Chondrocyte (in vitro differentiated cells): Measurements from ENCODE around the gene SMCO1. TPM values are rescaled to one million over a fixed set of nuclear protein-coding genes. Genes with fewer than 3 reads are reported as not detected.

Experiments used
- DNase-seq: peaks from one replicate; pipeline ENCODE4 v3.0.0; 2021; ENCODE audit warnings: mixed read lengths, low spot score
- H3K27ac Mint-ChIP-seq: one replicate; pipeline ENCODE4 v1.8.0; 2021; ENCODE audit warnings: mild to moderate bottlenecking, moderate library complexity, mixed read lengths; ENCODE audit not compliant: unreplicated experiment
- H3K27me3 Mint-ChIP-seq: 2 replicates; pipeline ENCODE4 v1.8.0; 2021; ENCODE audit warnings: low read depth, mixed read lengths
- H3K36me3 Mint-ChIP-seq: 2 replicates; pipeline ENCODE4 v1.8.0; 2021; ENCODE audit warnings: low read depth, mixed read lengths
- H3K4me1 Mint-ChIP-seq: 2 replicates; pipeline ENCODE4 v1.8.0; 2021; ENCODE audit warnings: low read depth, mild to moderate bottlenecking, mixed read lengths
- H3K4me3 Mint-ChIP-seq: one replicate; pipeline ENCODE4 v1.8.0; 2021; ENCODE audit warnings: mild to moderate bottlenecking, moderate library complexity, mixed read lengths; ENCODE audit not compliant: unreplicated experiment
- H3K9me3 Mint-ChIP-seq: 2 replicates; pipeline ENCODE4 v1.8.0; 2021; ENCODE audit warnings: low read depth, mixed read lengths
- CTCF ChIP-seq: fragments of 200-600 bp; sonication (generic); IDR thresholded peaks from 2 replicates; pipeline ENCODE4 v1.5.0; 2021; ENCODE audit warnings: antibody characterized with exemption, mild to moderate bottlenecking, moderate library complexity
- long read RNA-seq: library from polyadenylated mRNA; stranded (forward); transcript quantifications from one replicate; pipeline ENCODE4 v2.0.0, GENCODE V29; 2021
- total RNA-seq: library from RNA; stranded (reverse); gene quantifications from 3 replicates; pipeline ENCODE4 v1.2.1, GENCODE V29; 2021

Gene SMCO1
- not detected in 3 replicates for total RNA-seq
- long read RNA-seq = 0 reads

GRCh38 chr3:196514913-196515621 lies at the start of gene SMCO1:
Gene SMCO1, minus strand, starts transcription at chr3:196515346. Its CDS starts 137 bp downstream, at chr3:196515209.
- TF ChIP-seq CTCF = no peak
- no peaks in the 10 kb centered on the region for H3K4me1 Mint-ChIP-seq

GRCh38 chr3:196563721-196564225 lies 48.6 kb upstream of the SMCO1 start:
- Mint-ChIP-seq H3K27ac (no peak overlapping the region), H3K36me3 (peaks cover 2% of the 10 kb centered on the region), H3K9me3 (no peaks in the 10 kb centered on the region), H3K4me1 (peaks cover 20% of the 10 kb centered on the region), H3K4me3 (no peak overlapping the region), H3K27me3 (no peaks in the 10 kb centered on the region)
- DNase-seq = no peak
- TF ChIP-seq CTCF = no peak

More at GRCh38 chr3:196514913-196515621, at the start of gene SMCO1:
- H3K36me3 Mint-ChIP-seq = no peaks in the 10 kb centered on the region
- H3K4me3 Mint-ChIP-seq = no peak within 1 kb of the TSS
- peaks cover 9% of the 10 kb centered on the region for H3K9me3 Mint-ChIP-seq
- H3K27me3 Mint-ChIP-seq = peaks cover 4% of the 10 kb centered on the region
- DNase-seq = no peak
- no peak within 1 kb of the TSS for H3K27ac Mint-ChIP-seq

GRCh38 chr3:196559826-196560225 lies 44.7 kb upstream of the SMCO1 start:
- Mint-ChIP-seq H3K4me1 (peaks cover 5% of the 10 kb centered on the region), H3K27me3 (no peaks in the 10 kb centered on the region)

DNA sequence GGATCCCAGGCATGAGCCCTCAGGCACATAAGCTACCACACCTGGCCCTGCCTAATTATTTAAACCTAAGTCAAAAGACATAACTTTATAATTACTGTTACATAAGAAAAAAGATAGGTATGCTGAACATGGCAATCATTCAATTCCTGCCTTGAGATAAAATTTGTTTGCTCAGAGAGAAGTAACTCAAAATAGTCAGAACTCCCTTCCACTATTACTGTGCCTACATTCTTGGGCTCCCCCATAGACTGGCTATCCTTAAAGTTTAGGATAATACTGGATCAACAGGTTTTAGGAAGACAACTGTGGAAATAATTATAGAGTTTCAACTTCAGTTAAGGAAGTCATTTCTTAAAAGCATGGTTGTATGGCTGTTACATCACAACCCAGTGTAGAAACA lies 43.3 kb upstream of the SMCO1 start:
- Mint-ChIP-seq H3K36me3 (peaks cover 8% of the 10 kb centered on the region), H3K27ac (no peak overlapping the region), H3K4me3 (no peak overlapping the region), H3K9me3 (no peaks in the 10 kb centered on the region), H3K4me1 (no peaks in the 10 kb centered on the region), H3K27me3 (no peaks in the 10 kb centered on the region)
- DNase-seq = no peak
- TF ChIP-seq CTCF = no peak

More at GRCh38 chr3:196559826-196560225, 44.7 kb upstream of the SMCO1 start:
- no peak for DNase-seq
- peaks cover 2% of the 10 kb centered on the region for H3K36me3 Mint-ChIP-seq
- no peaks in the 10 kb centered on the region for H3K9me3 Mint-ChIP-seq
- no peak overlapping the region for H3K27ac Mint-ChIP-seq
- TF ChIP-seq CTCF = no peak
- no peak overlapping the region for H3K4me3 Mint-ChIP-seq

DNA sequence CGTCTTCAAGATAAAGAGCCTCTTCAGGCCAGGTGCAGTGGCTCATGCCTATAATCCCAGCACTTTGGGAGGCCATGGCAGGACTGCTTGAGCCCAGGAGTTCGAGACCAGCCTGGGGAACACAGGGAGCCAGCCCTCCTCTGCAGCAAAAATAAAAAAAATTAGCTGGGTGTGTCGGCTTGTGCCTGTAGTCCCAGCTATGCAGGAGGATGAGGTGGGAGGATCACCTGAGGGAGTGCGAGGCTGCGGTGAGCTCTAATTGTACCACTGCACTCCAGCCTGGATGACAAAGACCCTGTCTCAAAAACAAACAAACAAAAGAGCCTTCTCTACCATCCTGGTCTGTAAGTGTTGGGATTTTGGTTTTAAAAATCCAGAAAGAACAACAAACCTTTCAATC lies 42.1 kb upstream of the SMCO1 start:
- Mint-ChIP-seq H3K27ac (no peak overlapping the region), H3K9me3 (no peaks in the 10 kb centered on the region), H3K27me3 (no peaks in the 10 kb centered on the region), H3K36me3 (peaks cover 8% of the 10 kb centered on the region), H3K4me1 (no peaks in the 10 kb centered on the region), H3K4me3 (no peak overlapping the region)
- DNase-seq = no peak
- no peak for TF ChIP-seq CTCF
